Measurements from ENCODE around the gene DCDC2B.
A peak's percentile ranks its signal among the peaks of the same experiment; 100 is the strongest.

DCDC2B gene

GRCh38 chr1:32240140-32240951 is 31.5 kb downstream of the DCDC2B start:
- no peaks in the 10 kb centered on the region for H3K36me3 ChIP-seq (ENCODE audit: insufficient read depth)
- H3K4me1 ChIP-seq (ENCODE audit: low read depth, poor library complexity, severe bottlenecking): no peaks in the 10 kb centered on the region
- TF ChIP-seq CTCF (conservative IDR thresholded peaks at IDR 0.05; ENCODE audit: low read depth, low read length): no peak
- peak overlapping the region; percentile 38; the same call in 1 of the 2 replicates for H2AFZ ChIP-seq (ENCODE audit: low read depth)
- no peak overlapping the region for H3K9ac ChIP-seq
- no peaks in the 10 kb centered on the region for H4K20me1 ChIP-seq (ENCODE audit: insufficient read depth)
- H3K79me2 ChIP-seq (ENCODE audit: insufficient read depth, low read depth): no peaks in the 10 kb centered on the region
- peak overlapping the region; percentile 29; the same call in 1 of the 2 replicates for H3K4me2 ChIP-seq
- no peak overlapping the region for H3K27ac ChIP-seq
- H3K4me3 ChIP-seq (IDR thresholded peaks at IDR 0.05; ENCODE audit: insufficient read depth, low read depth, low read length): no peak overlapping the region
- H3K27me3 ChIP-seq (ENCODE audit: insufficient read depth, low read depth): no peaks in the 10 kb centered on the region

GRCh38 chr1:32241001-32241763 is 32.3 kb downstream of the DCDC2B start:
- no peaks in the 10 kb centered on the region for H4K20me1 ChIP-seq (ENCODE audit: insufficient read depth)
- H3K4me1 ChIP-seq (ENCODE audit: low read depth, poor library complexity, severe bottlenecking): no peaks in the 10 kb centered on the region
- H2AFZ ChIP-seq (ENCODE audit: low read depth): peak overlapping the region; percentile 38; the same call in 1 of the 2 replicates
- no peak for TF ChIP-seq CTCF (conservative IDR thresholded peaks at IDR 0.05; ENCODE audit: low read depth, low read length)
- H3K27me3 ChIP-seq (ENCODE audit: insufficient read depth, low read depth): no peaks in the 10 kb centered on the region
- H3K36me3 ChIP-seq (ENCODE audit: insufficient read depth): no peaks in the 10 kb centered on the region
- no peak overlapping the region for H3K4me3 ChIP-seq (IDR thresholded peaks at IDR 0.05; ENCODE audit: insufficient read depth, low read depth, low read length)
- H3K79me2 ChIP-seq (ENCODE audit: insufficient read depth, low read depth): no peaks in the 10 kb centered on the region
- H3K27ac ChIP-seq: no peak overlapping the region
- H3K4me2 ChIP-seq: no peak overlapping the region
- no peak overlapping the region for H3K9ac ChIP-seq

- H3K36me3 ChIP-seq (ENCODE audit: insufficient read depth): no peaks in the 10 kb centered on the region
- H3K9ac ChIP-seq: no peak overlapping the region
- H3K4me3 ChIP-seq (IDR thresholded peaks at IDR 0.05; ENCODE audit: insufficient read depth, low read depth, low read length): no peak overlapping the region
- no peaks in the 10 kb centered on the region for H3K27me3 ChIP-seq (ENCODE audit: insufficient read depth, low read depth)
- H3K4me1 ChIP-seq (ENCODE audit: low read depth, poor library complexity, severe bottlenecking): no peaks in the 10 kb centered on the region
- H2AFZ ChIP-seq (ENCODE audit: low read depth): no peak overlapping the region
- no peak for TF ChIP-seq CTCF (conservative IDR thresholded peaks at IDR 0.05; ENCODE audit: low read depth, low read length)
- no peak overlapping the region for H3K4me2 ChIP-seq
- no peaks in the 10 kb centered on the region for H4K20me1 ChIP-seq (ENCODE audit: insufficient read depth)
- no peak overlapping the region for H3K27ac ChIP-seq
- H3K79me2 ChIP-seq (ENCODE audit: insufficient read depth, low read depth): no peaks in the 10 kb centered on the region
Observed at GRCh38 chr1:32242341-32242851, 33.5 kb downstream of the DCDC2B start.

- no peak within 1 kb of the TSS for H3K4me2 ChIP-seq
- H2AFZ ChIP-seq (ENCODE audit: low read depth): peak within 1 kb of the TSS; percentile 30; the same call in 1 of the 2 replicates
- no peak within 1 kb of the TSS for H3K4me3 ChIP-seq (IDR thresholded peaks at IDR 0.05; ENCODE audit: insufficient read depth, low read depth, low read length)
- no peaks in the 10 kb centered on the region for H4K20me1 ChIP-seq (ENCODE audit: insufficient read depth)
- no peak for TF ChIP-seq CTCF (conservative IDR thresholded peaks at IDR 0.05; ENCODE audit: low read depth, low read length)
- H3K36me3 ChIP-seq (ENCODE audit: insufficient read depth): no peaks in the 10 kb centered on the region
- peaks cover 17% of the 10 kb centered on the region for H3K4me1 ChIP-seq (ENCODE audit: low read depth, poor library complexity, severe bottlenecking)
- H3K27ac ChIP-seq: no peak within 1 kb of the TSS
- H3K27me3 ChIP-seq (ENCODE audit: insufficient read depth, low read depth): no peaks in the 10 kb centered on the region
- no peak within 1 kb of the TSS for H3K9ac ChIP-seq
- no peaks in the 10 kb centered on the region for H3K79me2 ChIP-seq (ENCODE audit: insufficient read depth, low read depth)
Observed at GRCh38 chr1:32246888-32247273, 38.0 kb downstream of the DCDC2B start, which contains the start of gene FAM167B. TSS of gene FAM167B (plus strand) at chr1:32247222. CDS start at chr1:32247422, 200 bp downstream.
